IMR-90 (cell line): Measurements from ENCODE around the gene NT5M. TPM values are rescaled to one million over a fixed set of nuclear protein-coding genes. Genes with fewer than 3 reads are reported as not detected.

ENCODE experiments used
- ATAC-seq: fragments of 200-7000 bp; cut with Tn5 transposase; 2 replicates; pipeline ENCODE4 v1.9.1; 2020; ENCODE audit warnings: low read depth, mild to moderate bottlenecking, moderate library complexity
- BruUV-seq: library from RNA; stranded (reverse); fragments of 400-500 nt; replicated peaks from 2 replicates; lab custom pipeline; 2021; lab: Mats Ljungman, UMichigan
- CTCF ChIA-PET: fragments of 300-600 bp; formaldehyde crosslinking; extraction: SDS; loops from one replicate; lab custom pipeline; 2021; ENCODE audit warnings: antibody characterized with exemption; lab: Yijun Ruan, JAX
- POLR2A ChIA-PET: fragments of 300-600 bp; sonication (Branson Sonifier 250); formaldehyde crosslinking; loops from one replicate; lab custom pipeline; 2022; ENCODE audit warnings: antibody characterized with exemption; ENCODE audit not compliant: unreplicated experiment; lab: Charles Lee
- DNase-seq: peaks from one replicate; pipeline ENCODE4 v3.0.0; 2013
- H2AFZ ChIP-seq: replicated peaks from 2 replicates; pipeline ENCODE3; 2013; ENCODE audit warnings: low read length, mild to moderate bottlenecking; ENCODE audit not compliant: poor library complexity
- H2AK5ac ChIP-seq: 2 replicates; pipeline ENCODE4 v1.6.1; 2013; ENCODE audit warnings: low read depth, low read length, inconsistent platforms
- H2AK9ac ChIP-seq: replicated peaks from 2 replicates; pipeline ENCODE3; 2013; ENCODE audit warnings: mild to moderate bottlenecking, low read depth, low read length, moderate library complexity; ENCODE audit not compliant: poor library complexity
- H2BK120ac ChIP-seq: 2 replicates; pipeline ENCODE4 v1.6.1; 2013; ENCODE audit warnings: low read depth, low read length, inconsistent platforms
- H2BK15ac ChIP-seq: 3 replicates; pipeline ENCODE4 v1.6.1; 2013; ENCODE audit warnings: low read depth, low read length, inconsistent platforms
- H2BK20ac ChIP-seq: 2 replicates; pipeline ENCODE4 v1.6.1; 2013; ENCODE audit warnings: low read depth, mild to moderate bottlenecking, inconsistent platforms, low read length, moderate library complexity
- H2BK5ac ChIP-seq: 2 replicates; pipeline ENCODE4 v1.6.1; 2013; ENCODE audit warnings: mild to moderate bottlenecking, low read depth, low read length, inconsistent platforms; ENCODE audit not compliant: poor library complexity, severe bottlenecking
- H3K14ac ChIP-seq: replicated peaks from 2 replicates; pipeline ENCODE4 v1.6.1; 2013; ENCODE audit warnings: low read depth, low read length, inconsistent platforms
- H3K18ac ChIP-seq: 2 replicates; pipeline ENCODE4 v1.6.1; 2013; ENCODE audit warnings: low read depth, low read length, control low read depth
- H3K23ac ChIP-seq: 2 replicates; pipeline ENCODE4 v1.6.1; 2013; ENCODE audit warnings: low read depth, low read length, inconsistent platforms
- H3K27ac ChIP-seq: 2 replicates; pipeline ENCODE4 v1.5.1; 2013; ENCODE audit warnings: mild to moderate bottlenecking, control low read depth, low read length; ENCODE audit not compliant: insufficient read depth
- H3K27me3 ChIP-seq: 2 replicates; pipeline ENCODE4 v1.6.1; 2013; ENCODE audit warnings: low read length; ENCODE audit not compliant: control insufficient read depth, insufficient read depth
- H3K36me3 ChIP-seq: 2 replicates; pipeline ENCODE4 v1.6.1; 2013; ENCODE audit warnings: low read length, mixed read lengths; ENCODE audit not compliant: control insufficient read depth, insufficient read depth
- H3K4ac ChIP-seq: 2 replicates; pipeline ENCODE4 v1.6.1; 2013; ENCODE audit warnings: low read depth, low read length, inconsistent platforms
- H3K4me1 ChIP-seq: 2 replicates; pipeline ENCODE4 v1.6.1; 2013; ENCODE audit warnings: low read length, mixed read lengths; ENCODE audit not compliant: control insufficient read depth, insufficient read depth
- H3K4me2 ChIP-seq: 2 replicates; pipeline ENCODE4 v1.6.1; 2013; ENCODE audit warnings: low read depth, mild to moderate bottlenecking, control low read depth, low read length, moderate library complexity
- H3K4me3 ChIP-seq: 2 replicates; pipeline ENCODE4 v1.5.1; 2013; ENCODE audit warnings: low read depth, mild to moderate bottlenecking, control low read depth, low read length, moderate library complexity; ENCODE audit not compliant: insufficient read depth
- H3K56ac ChIP-seq: 2 replicates; pipeline ENCODE4 v1.6.1; 2013; ENCODE audit warnings: low read length, inconsistent platforms; ENCODE audit not compliant: insufficient read depth; ENCODE audit errors: extremely low read depth
- H3K79me1 ChIP-seq, 2 experiments: 2 replicates each; pipeline ENCODE4 v1.6.1; 2013; ENCODE audit warnings: low read length in 2 of 2, inconsistent platforms in 1 of 2, low read depth in 1 of 2
- H3K9ac ChIP-seq: 2 replicates; pipeline ENCODE4 v1.6.1; 2013; ENCODE audit warnings: low read depth, low read length, control low read depth
- H3K9me1 ChIP-seq: 2 replicates; pipeline ENCODE4 v1.6.1; 2013; ENCODE audit warnings: low read length, inconsistent platforms; ENCODE audit not compliant: insufficient read depth
- H3K9me3 ChIP-seq: 2 replicates; pipeline ENCODE4 v1.6.1; 2013; ENCODE audit warnings: low read length; ENCODE audit not compliant: control insufficient read depth, insufficient read depth
- H4K20me1 ChIP-seq: 2 replicates; pipeline ENCODE4 v1.6.1; 2013; ENCODE audit warnings: low read length, inconsistent platforms; ENCODE audit not compliant: insufficient read depth
- H4K5ac ChIP-seq: 2 replicates; pipeline ENCODE4 v1.6.1; 2013; ENCODE audit warnings: mild to moderate bottlenecking, low read depth, low read length, control low read depth
- H4K8ac ChIP-seq, 2 experiments: 2 replicates each; pipeline ENCODE4 v1.6.1; 2013; ENCODE audit warnings: low read depth in 2 of 2, low read length in 2 of 2, control low read depth in 1 of 2, inconsistent platforms in 1 of 2
- H4K91ac ChIP-seq: 2 replicates; pipeline ENCODE4 v1.6.1; 2013; ENCODE audit warnings: low read depth, low read length, inconsistent platforms; ENCODE audit not compliant: insufficient read depth
- CEBPB ChIP-seq: IDR thresholded peaks from 2 replicates; pipeline ENCODE4 v1.6.1; 2012; ENCODE audit warnings: low read depth, low read length, improper control_type of control experiment
- CHD1 ChIP-seq: IDR thresholded peaks from 2 replicates; pipeline ENCODE4 v1.6.1; 2012; ENCODE audit warnings: low read depth, low read length, improper control_type of control experiment
- CTCF ChIP-seq: conservative IDR thresholded peaks from 2 replicates; pipeline ENCODE4 v1.5.1; 2012; ENCODE audit warnings: mild to moderate bottlenecking, low read depth, low read length, improper control_type of control experiment
- MAFK ChIP-seq: IDR thresholded peaks from 2 replicates; pipeline ENCODE4 v1.6.1; 2012; ENCODE audit warnings: low read depth, low read length, improper control_type of control experiment
- MXI1 ChIP-seq: IDR thresholded peaks from 2 replicates; pipeline ENCODE4 v1.6.1; 2012; ENCODE audit warnings: low read depth, mild to moderate bottlenecking, low read length, moderate library complexity, borderline replicate concordance
- RCOR1 ChIP-seq: IDR thresholded peaks from 2 replicates; pipeline ENCODE4 v1.6.1; 2012; ENCODE audit warnings: mild to moderate bottlenecking, low read length, improper control_type of control experiment; ENCODE audit not compliant: insufficient replicate concordance
- RFX5 ChIP-seq: IDR thresholded peaks from 2 replicates; pipeline ENCODE4 v1.8.0; 2012; ENCODE audit warnings: low read depth, mild to moderate bottlenecking, low read length, moderate library complexity
- SMC3 ChIP-seq: fragments of 150-350 bp; IDR thresholded peaks from 2 replicates; pipeline ENCODE4 v1.6.1; 2016; ENCODE audit warnings: low read depth, mild to moderate bottlenecking, antibody characterized with exemption, low read length, moderate library complexity
- WGBS, 2 experiments: methylation state at CpG; one replicate each; pipeline versions ENCODE4 v1.1.5 to v1.1.7; 2013; ENCODE audit warnings: missing lambda C conversion rate in 2 of 2; ENCODE audit not compliant: insufficient read length in 1 of 2; ENCODE audit errors: extremely low coverage in 2 of 2; 5-methylcytosine and 5-hydroxymethylcytosine counted together
- dilution Hi-C: fragments of 300-500 bp; cut with HindIII; formaldehyde crosslinking; loops from one replicate; pipeline ENCODE4 v1.14.3; 2018; ENCODE audit warnings: low sequenced_read_pairs; ENCODE audit not compliant: unreplicated experiment
- in situ Hi-C: fragments of 300-500 bp; cut with MboI; formaldehyde crosslinking; loops from 3 replicates; pipeline ENCODE4 v1.14.3; 2019; ENCODE audit warnings: low sequenced_read_pairs, inconsistent platforms, mixed read lengths
- intact Hi-C: fragments of 100-400 bp; cut with micrococcal nuclease; formaldehyde crosslinking; loops from 2 replicates; pipeline ENCODE4 v1.10.0; 2022
- polyA plus RNA-seq, 3 experiments: library from polyadenylated mRNA; depleted of rRNA; stranded (reverse); fragments of >200 nt; gene quantifications; 2 replicates each; pipeline ENCODE4 v1.2.3, GENCODE V29; 2012; ENCODE audit warnings: low replicate concordance in 1 of 3
- total RNA-seq: library from RNA; depleted of rRNA; stranded (reverse); fragments of >200 nt; gene quantifications from 2 replicates; pipeline ENCODE4 v1.2.3, GENCODE V29; 2012
- TF ChIP-seq, protein P1 (sequence below): fragments of 150-350 bp; IDR thresholded peaks from 2 replicates; pipeline ENCODE4 v1.6.1; 2016; ENCODE audit warnings: low read depth, mild to moderate bottlenecking, low read length, moderate library complexity, borderline replicate concordance

NT5M gene
- total and polyA plus RNA-seq, 2 of the 4 experiments (the other 2 are of a cell fraction), result 0.18 to 0.32 TPM

GRCh38 chr17:17379197-17379991 lies 76.2 kb downstream of the NT5M start:
- H3K18ac ChIP-seq, result no peak overlapping the region
- TF ChIP-seq MAFK (no peak), CHD1 (no peak), RCOR1 (no peak), CEBPB (no peak), MXI1 (no peak), CTCF (no peak), RFX5 (no peak), SMC3 (no peak)
- TF ChIP-seq, protein P1, sequence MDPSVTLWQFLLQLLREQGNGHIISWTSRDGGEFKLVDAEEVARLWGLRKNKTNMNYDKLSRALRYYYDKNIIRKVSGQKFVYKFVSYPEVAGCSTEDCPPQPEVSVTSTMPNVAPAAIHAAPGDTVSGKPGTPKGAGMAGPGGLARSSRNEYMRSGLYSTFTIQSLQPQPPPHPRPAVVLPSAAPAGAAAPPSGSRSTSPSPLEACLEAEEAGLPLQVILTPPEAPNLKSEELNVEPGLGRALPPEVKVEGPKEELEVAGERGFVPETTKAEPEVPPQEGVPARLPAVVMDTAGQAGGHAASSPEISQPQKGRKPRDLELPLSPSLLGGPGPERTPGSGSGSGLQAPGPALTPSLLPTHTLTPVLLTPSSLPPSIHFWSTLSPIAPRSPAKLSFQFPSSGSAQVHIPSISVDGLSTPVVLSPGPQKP, result no peak
- no peaks in the 10 kb centered on the region for H3K9me1 ChIP-seq
- peaks cover 34% of the 10 kb centered on the region for H3K27me3 ChIP-seq
- dilution Hi-C loops, result no loop called here
- in situ Hi-C loops, result no loop called here
- H2BK20ac ChIP-seq, result no peak overlapping the region
- intact Hi-C loops, result loop anchor here (5.0 kb wide), 1 partner anchor 98 kb away; the partner anchor contains the start of gene MED9
- no peak overlapping the region for H4K91ac ChIP-seq
- no TSS peak for BruUV-seq
- DNase-seq, result peak; percentile 36
- H3K4ac ChIP-seq, result no peak overlapping the region
- no peak overlapping the region for H4K8ac ChIP-seq
- no peak overlapping the region for H2BK15ac ChIP-seq
- H3K56ac ChIP-seq, result no peak overlapping the region
- H3K23ac ChIP-seq, result no peak overlapping the region; the same call in 1 of the 2 replicates
- ChIA-PET POLR2A (interaction anchor here (0.6 kb wide), 1 partner anchor 15 kb away, joined by 5 read pairs; no protein-coding TSS in a partner anchor), CTCF (no interaction called here)
- H4K20me1 ChIP-seq, result 0 out of 2 replicates have a peak, but pooled peaks cover 4% of the 10 kb centered on the region
- H3K27ac ChIP-seq, result no peak overlapping the region
- no peaks in the 10 kb centered on the region for H3K79me1 ChIP-seq
- H4K5ac ChIP-seq, result no peak overlapping the region
- H3K9ac ChIP-seq, result no peak overlapping the region
- H3K14ac ChIP-seq, result no peak overlapping the region
- no peak overlapping the region for H3K4me3 ChIP-seq
- no peak for ATAC-seq
- no peak overlapping the region for H2BK120ac ChIP-seq
- H3K9me3 ChIP-seq, result no peaks in the 10 kb centered on the region
- H3K4me2 ChIP-seq, result no peak overlapping the region
- no peak overlapping the region for H2AFZ ChIP-seq
- H2AK9ac ChIP-seq, result no peak overlapping the region
- peaks cover 6% of the 10 kb centered on the region for H3K4me1 ChIP-seq
- H2BK5ac ChIP-seq, result no peak overlapping the region
- WGBS, 2 experiments, result 56% methylated on average over 3 of the region's 12 CpGs; no CpG with 5 or more reads in 1 of the 2 experiments
- H3K36me3 ChIP-seq, result no peaks in the 10 kb centered on the region
- H2AK5ac ChIP-seq, result no peak overlapping the region
